HEK293 (cell line): ENCODE results near the gene NMD3.
A peak's percentile ranks its signal among the peaks of the same experiment; 100 is the strongest.

ENCODE experiments used
- CTCF ChIA-PET: fragments of 350-600 bp; formaldehyde crosslinking; extraction: SDS; loops from one replicate; lab custom pipeline; 2021; ENCODE audit warnings: antibody characterized with exemption; lab: Yijun Ruan, JAX
- POLR2A ChIA-PET: fragments of 300-600 bp; formaldehyde crosslinking; extraction: SDS; loops from one replicate; lab custom pipeline; 2020; ENCODE audit warnings: antibody characterized with exemption, inconsistent platforms; lab: Yijun Ruan, JAX
- H3K27ac ChIP-seq: fragments of 200-500 bp; sonication (Bioruptor generic); 2 replicates; pipeline ENCODE4 v1.5.1; 2014; ENCODE audit warnings: low read depth, low read length, control low read depth, inconsistent platforms; ENCODE audit errors: extremely low read depth
- H3K36me3 ChIP-seq, 2 experiments: fragments of 200-500 bp in 1 of 2; sonication (Bioruptor generic) in 1 of 2; 1 replicate in 1 of 2; 2 replicates in 1 of 2; pipeline ENCODE4 v1.5.1; 2014 to 2017; ENCODE audit warnings: inconsistent platforms in 2 of 2, low read length in 2 of 2; ENCODE audit not compliant: control insufficient read depth in 2 of 2, insufficient read depth in 1 of 2
- H3K4me1 ChIP-seq: fragments of 200-500 bp; sonication (Bioruptor generic); 2 replicates; pipeline ENCODE4 v1.5.1; 2014; ENCODE audit warnings: mild to moderate bottlenecking, low read length, inconsistent platforms; ENCODE audit not compliant: control insufficient read depth, insufficient read depth
- H3K4me3 ChIP-seq: 2 replicates; pipeline ENCODE4 v1.5.1; 2011; ENCODE audit warnings: low read depth, mild to moderate bottlenecking, control low read depth, low read length, moderate library complexity
- H3K9me3 ChIP-seq: fragments of 200-500 bp; sonication (Bioruptor generic); 2 replicates; pipeline ENCODE4 v1.5.1; 2014; ENCODE audit warnings: low read depth, low read length, inconsistent platforms; ENCODE audit not compliant: control insufficient read depth, insufficient read depth
- EGR2 ChIP-seq: fragments of 450-650 bp; formaldehyde crosslinking; IDR thresholded peaks from 2 replicates; pipeline ENCODE4 v1.5.1; 2016; ENCODE audit warnings: low read depth, missing biosample characterization, missing genetic modification characterization
- FEZF1 ChIP-seq: fragments of 450-650 bp; formaldehyde crosslinking; IDR thresholded peaks from 2 replicates; pipeline ENCODE4 v1.5.1; 2016; ENCODE audit warnings: missing biosample characterization, missing genetic modification characterization
- PRDM1 ChIP-seq: fragments of 450-650 bp; formaldehyde crosslinking; IDR thresholded peaks from 2 replicates; pipeline ENCODE4; 2016; ENCODE audit warnings: missing biosample characterization, missing genetic modification characterization
- SETDB1 ChIP-seq: IDR thresholded peaks from one replicate; pipeline ENCODE4 v1.6.1; 2017; ENCODE audit warnings: mild to moderate bottlenecking, low read length, moderate library complexity, mixed read lengths; ENCODE audit not compliant: insufficient read length
- ZFHX2 ChIP-seq: fragments of 450-650 bp; formaldehyde crosslinking; conservative IDR thresholded peaks from 2 replicates; pipeline ENCODE4 v1.5.1; 2016; ENCODE audit warnings: missing biosample characterization, missing genetic modification characterization
- ZNF174 ChIP-seq: fragments of 450-650 bp; formaldehyde crosslinking; IDR thresholded peaks from 2 replicates; pipeline ENCODE4 v1.5.0; 2017; ENCODE audit warnings: missing biosample characterization, mild to moderate bottlenecking, missing genetic modification characterization
- ZNF239 ChIP-seq: fragments of 450-650 bp; formaldehyde crosslinking; IDR thresholded peaks from 2 replicates; pipeline ENCODE4 v1.5.1; 2016; ENCODE audit warnings: missing biosample characterization, missing genetic modification characterization
- ZNF391 ChIP-seq: fragments of 450-650 bp; formaldehyde crosslinking; IDR thresholded peaks from 2 replicates; pipeline ENCODE4 v1.5.1; 2016; ENCODE audit warnings: low read depth, missing biosample characterization, missing genetic modification characterization, borderline replicate concordance
- ZNF510 ChIP-seq: fragments of 450-650 bp; formaldehyde crosslinking; IDR thresholded peaks from 2 replicates; pipeline ENCODE4 v1.5.1; 2018; ENCODE audit warnings: mild to moderate bottlenecking, missing genetic modification characterization, missing biosample characterization; ENCODE audit not compliant: insufficient replicate concordance
- ZNF692 ChIP-seq: fragments of 450-650 bp; formaldehyde crosslinking; IDR thresholded peaks from 2 replicates; pipeline ENCODE4 v1.5.1; 2016; ENCODE audit warnings: missing biosample characterization, missing genetic modification characterization
- ZNF785 ChIP-seq: fragments of 450-650 bp; formaldehyde crosslinking; IDR thresholded peaks from 2 replicates; pipeline ENCODE4 v1.5.1; 2016; ENCODE audit warnings: missing biosample characterization, missing genetic modification characterization
- ZSCAN30 ChIP-seq: fragments of 450-650 bp; IDR thresholded peaks from 2 replicates; pipeline ENCODE4 v1.5.1; 2018; ENCODE audit warnings: missing biosample characterization, mild to moderate bottlenecking, missing genetic modification characterization, moderate library complexity
- TF ChIP-seq, protein P1 (sequence below): fragments of 450-650 bp; formaldehyde crosslinking; IDR thresholded peaks from 2 replicates; pipeline ENCODE4 v1.5.1; 2016; ENCODE audit warnings: missing biosample characterization, missing genetic modification characterization
- TF ChIP-seq, protein P2 (sequence below): fragments of 450-650 bp; formaldehyde crosslinking; IDR thresholded peaks from 2 replicates; pipeline ENCODE4 v1.5.1; 2016; ENCODE audit warnings: missing biosample characterization, missing genetic modification characterization
- TF ChIP-seq, protein P3 (sequence below): fragments of 450-650 bp; formaldehyde crosslinking; IDR thresholded peaks from 2 replicates; pipeline ENCODE4 v1.5.1; 2017; ENCODE audit warnings: missing biosample characterization, mild to moderate bottlenecking, missing genetic modification characterization, moderate library complexity

NMD3 gene

GRCh38 chr3:161230621-161231171 lies 9.6 kb downstream of the NMD3 start:
- TF ChIP-seq EGR2 (tag by site-specific recombination) (peak; percentile 91), ZFHX2 (tag by site-specific recombination) (peak; percentile 84)
- TF ChIP-seq, protein P1, sequence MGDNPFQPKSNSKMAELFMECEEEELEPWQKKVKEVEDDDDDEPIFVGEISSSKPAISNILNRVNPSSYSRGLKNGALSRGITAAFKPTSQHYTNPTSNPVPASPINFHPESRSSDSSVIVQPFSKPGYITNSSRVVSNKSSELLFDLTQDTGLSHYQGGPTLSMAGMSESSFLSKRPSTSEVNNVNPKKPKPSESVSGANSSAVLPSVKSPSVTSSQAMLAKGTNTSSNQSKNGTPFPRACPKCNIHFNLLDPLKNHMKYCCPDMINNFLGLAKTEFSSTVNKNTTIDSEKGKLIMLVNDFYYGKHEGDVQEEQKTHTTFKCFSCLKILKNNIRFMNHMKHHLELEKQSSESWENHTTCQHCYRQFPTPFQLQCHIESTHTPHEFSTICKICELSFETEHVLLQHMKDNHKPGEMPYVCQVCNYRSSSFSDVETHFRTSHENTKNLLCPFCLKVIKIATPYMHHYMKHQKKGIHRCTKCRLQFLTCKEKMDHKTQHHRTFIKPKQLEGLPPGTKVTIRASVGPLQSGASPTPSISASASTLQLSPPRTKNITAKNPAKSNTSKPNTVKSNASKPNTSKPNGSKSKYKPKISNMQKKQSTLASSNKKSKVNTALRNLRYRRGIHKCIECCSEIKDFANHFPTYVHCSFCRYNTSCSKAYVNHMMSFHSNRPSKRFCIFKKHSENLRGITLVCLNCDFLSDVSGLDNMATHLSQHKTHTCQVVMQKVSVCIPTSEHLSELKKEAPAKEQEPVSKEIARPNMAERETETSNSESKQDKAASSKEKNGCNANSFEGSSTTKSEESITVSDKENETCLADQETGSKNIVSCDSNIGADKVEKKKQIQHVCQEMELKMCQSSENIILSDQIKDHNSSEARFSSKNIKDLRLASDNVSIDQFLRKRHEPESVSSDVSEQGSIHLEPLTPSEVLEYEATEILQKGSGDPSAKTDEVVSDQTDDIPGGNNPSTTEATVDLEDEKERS = no peak
- no peaks in the 10 kb centered on the region for H3K4me1 ChIP-seq
- H3K27ac ChIP-seq = no peak overlapping the region
- H3K36me3 ChIP-seq = peaks cover 28 to 92% of the 10 kb centered on the region in 2 experiments
- no peak overlapping the region for H3K4me3 ChIP-seq
- ChIA-PET CTCF (no interaction called here), POLR2A (no interaction called here)
- H3K9me3 ChIP-seq = no peaks in the 10 kb centered on the region

GRCh38 chr3:161231861-161232260 lies 10.8 kb downstream of the NMD3 start:
- no peaks in the 10 kb centered on the region for H3K9me3 ChIP-seq
- peak; percentile 86 for TF ChIP-seq ZNF239 (tag by site-specific recombination)
- TF ChIP-seq ZNF785 (tag by site-specific recombination) = no peak
- TF ChIP-seq ZSCAN30 = no peak
- TF ChIP-seq PRDM1 (tag by site-specific recombination) = peak; percentile 47; the same call in 1 of the 2 replicates
- TF ChIP-seq, all 188 proteins: peak for 2
- CTCF ChIA-PET = interaction anchor here (0.6 kb wide), 1 partner anchor 176 kb away, joined by 3 read pairs; no protein-coding TSS in a partner anchor
- H3K4me1 ChIP-seq = no peaks in the 10 kb centered on the region
- H3K4me3 ChIP-seq = no peak overlapping the region
- H3K36me3 ChIP-seq = peaks cover 24 to 89% of the 10 kb centered on the region in 2 experiments
- H3K27ac ChIP-seq = no peak overlapping the region
- POLR2A ChIA-PET = no interaction called here

GRCh38 chr3:161233557-161233956 lies 12.4 kb downstream of the NMD3 start:
- Histone ChIP-seq H3K27ac (no peak overlapping the region), H3K4me1 (no peaks in the 10 kb centered on the region), H3K9me3 (no peaks in the 10 kb centered on the region), H3K36me3 (peaks cover 18 to 86% of the 10 kb centered on the region in 2 experiments; a peak in 2 of 3 replicates), H3K4me3 (no peak overlapping the region)
- POLR2A ChIA-PET = no interaction called here
- TF ChIP-seq, protein P2, sequence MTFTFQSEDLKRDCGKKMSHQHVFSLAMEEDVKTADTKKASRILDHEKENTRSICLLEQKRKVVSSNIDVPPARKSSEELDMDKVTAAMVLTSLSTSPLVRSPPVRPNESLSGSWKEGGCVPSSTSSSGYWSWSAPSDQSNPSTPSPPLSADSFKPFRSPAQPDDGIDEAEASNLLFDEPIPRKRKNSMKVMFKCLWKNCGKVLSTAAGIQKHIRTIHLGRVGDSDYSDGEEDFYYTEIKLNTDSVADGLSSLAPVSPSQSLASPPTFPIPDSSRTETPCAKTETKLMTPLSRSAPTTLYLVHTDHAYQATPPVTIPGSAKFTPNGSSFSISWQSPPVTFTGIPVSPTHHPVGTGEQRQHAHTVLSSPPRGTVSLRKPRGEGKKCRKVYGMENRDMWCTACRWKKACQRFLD = no peak
- TF ChIP-seq ZNF174 (tag by site-specific recombination) (no peak), ZNF510 (tag by site-specific recombination) (no peak), SETDB1 (no peak), ZNF692 (no peak), FEZF1 (tag by site-specific recombination) (no peak), ZNF391 (tag by site-specific recombination) (no peak)
- TF ChIP-seq, protein P3, sequence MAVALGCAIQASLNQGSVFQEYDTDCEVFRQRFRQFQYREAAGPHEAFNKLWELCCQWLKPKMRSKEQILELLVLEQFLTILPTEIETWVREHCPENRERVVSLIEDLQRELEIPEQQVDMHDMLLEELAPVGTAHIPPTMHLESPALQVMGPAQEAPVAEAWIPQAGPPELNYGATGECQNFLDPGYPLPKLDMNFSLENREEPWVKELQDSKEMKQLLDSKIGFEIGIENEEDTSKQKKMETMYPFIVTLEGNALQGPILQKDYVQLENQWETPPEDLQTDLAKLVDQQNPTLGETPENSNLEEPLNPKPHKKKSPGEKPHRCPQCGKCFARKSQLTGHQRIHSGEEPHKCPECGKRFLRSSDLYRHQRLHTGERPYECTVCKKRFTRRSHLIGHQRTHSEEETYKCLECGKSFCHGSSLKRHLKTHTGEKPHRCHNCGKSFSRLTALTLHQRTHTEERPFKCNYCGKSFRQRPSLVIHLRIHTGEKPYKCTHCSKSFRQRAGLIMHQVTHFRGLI (tag by site-specific recombination) = no peak
- CTCF ChIA-PET = no interaction called here
